ENCODE data around the gene JCAD.
A peak's percentile ranks its signal among the peaks of the same experiment; 100 is the strongest.

Gene JCAD

GRCh38 chr10:30091136-30091535, 31.8 kb upstream of the JCAD start:
- Mint-ChIP-seq H3K36me3 (ENCODE audit: low read depth) (no peaks in the 10 kb centered on the region), H3K4me1 (ENCODE audit: low read depth) (no peaks in the 10 kb centered on the region), H3K9me3 (no peaks in the 10 kb centered on the region), H3K27me3 (peaks cover 6% of the 10 kb centered on the region), H3K4me3 (no peak overlapping the region), H3K27ac (no peak overlapping the region)
- intact Hi-C loops (cut with micrococcal nuclease) = no loop called here

DNA sequence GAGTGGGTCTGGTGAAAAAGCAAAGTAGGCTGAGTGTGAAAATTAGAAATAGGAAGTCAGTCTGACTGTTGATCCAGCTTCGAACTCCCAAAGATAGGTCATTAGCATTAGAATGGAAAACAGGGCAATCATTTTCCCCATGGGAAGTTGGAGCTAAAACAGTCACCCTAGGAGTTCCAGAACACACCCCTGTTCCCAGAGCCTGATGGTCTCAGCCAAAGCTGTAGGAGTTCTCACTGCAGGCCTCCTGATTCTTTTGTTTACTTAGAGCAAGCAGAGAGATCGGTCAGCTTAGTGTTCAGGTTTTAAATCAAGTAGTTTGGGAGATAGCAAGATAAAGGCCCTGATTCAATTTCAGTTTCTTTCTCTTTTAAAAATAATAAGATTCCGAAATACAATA, 28.8 kb upstream of the JCAD start:
- no peak overlapping the region for H3K4me3 Mint-ChIP-seq
- intact Hi-C loops (cut with micrococcal nuclease) = no loop called here
- peaks cover 6% of the 10 kb centered on the region for H3K27me3 Mint-ChIP-seq
- H3K36me3 Mint-ChIP-seq (ENCODE audit: low read depth) = no peaks in the 10 kb centered on the region
- no peaks in the 10 kb centered on the region for H3K4me1 Mint-ChIP-seq (ENCODE audit: low read depth)
- H3K27ac Mint-ChIP-seq = no peak overlapping the region
- no peaks in the 10 kb centered on the region for H3K9me3 Mint-ChIP-seq

GRCh38 chr10:30083934-30084333, 24.5 kb upstream of the JCAD start:
- Mint-ChIP-seq H3K9me3 (no peaks in the 10 kb centered on the region), H3K27ac (no peak overlapping the region), H3K4me3 (no peak overlapping the region), H3K4me1 (ENCODE audit: low read depth) (no peaks in the 10 kb centered on the region), H3K27me3 (peaks cover 8% of the 10 kb centered on the region), H3K36me3 (ENCODE audit: low read depth) (no peaks in the 10 kb centered on the region)
- intact Hi-C loops (cut with micrococcal nuclease) = no loop called here

GRCh38 chr10:30081182-30081581, 21.8 kb upstream of the JCAD start:
- no peaks in the 10 kb centered on the region for H3K36me3 Mint-ChIP-seq (ENCODE audit: low read depth)
- peaks cover 5% of the 10 kb centered on the region for H3K27me3 Mint-ChIP-seq
- intact Hi-C loops (cut with micrococcal nuclease) = no loop called here
- no peak overlapping the region for H3K4me3 Mint-ChIP-seq
- H3K4me1 Mint-ChIP-seq (ENCODE audit: low read depth) = no peaks in the 10 kb centered on the region
- no peak overlapping the region for H3K27ac Mint-ChIP-seq
- no peaks in the 10 kb centered on the region for H3K9me3 Mint-ChIP-seq

DNA sequence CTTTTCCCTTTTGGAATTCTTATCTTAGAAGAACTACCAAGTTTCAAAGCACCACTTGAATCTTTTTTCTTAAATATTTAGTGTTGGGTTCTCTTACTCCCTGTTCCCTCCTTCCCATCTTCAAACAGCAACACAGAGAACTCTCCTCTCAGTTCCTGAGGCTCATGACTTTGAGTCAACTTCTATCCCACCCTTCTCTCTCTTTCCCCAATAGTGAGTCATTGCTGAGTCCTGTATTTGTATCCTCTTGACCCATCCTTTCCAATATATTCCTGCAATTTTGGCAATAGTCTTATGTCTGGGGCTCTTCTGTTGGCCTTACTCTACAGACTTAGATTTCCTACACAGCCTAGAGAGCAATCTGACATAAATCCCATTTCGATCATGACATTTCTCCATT, 20.8 kb upstream of the JCAD start:
- H3K36me3 Mint-ChIP-seq (ENCODE audit: low read depth) = no peaks in the 10 kb centered on the region
- intact Hi-C loops (cut with micrococcal nuclease) = no loop called here
- no peaks in the 10 kb centered on the region for H3K4me1 Mint-ChIP-seq (ENCODE audit: low read depth)
- no peaks in the 10 kb centered on the region for H3K9me3 Mint-ChIP-seq
- H3K27me3 Mint-ChIP-seq = peaks cover 2% of the 10 kb centered on the region
- H3K4me3 Mint-ChIP-seq = no peak overlapping the region
- no peak overlapping the region for H3K27ac Mint-ChIP-seq

GRCh38 chr10:30079408-30079807, 20.0 kb upstream of the JCAD start:
- Mint-ChIP-seq H3K4me3 (no peak overlapping the region), H3K27ac (no peak overlapping the region), H3K9me3 (no peaks in the 10 kb centered on the region), H3K4me1 (ENCODE audit: low read depth) (no peaks in the 10 kb centered on the region), H3K36me3 (ENCODE audit: low read depth) (no peaks in the 10 kb centered on the region), H3K27me3 (peaks cover 2% of the 10 kb centered on the region)
- intact Hi-C loops (cut with micrococcal nuclease) = no loop called here

- intact Hi-C loops (cut with micrococcal nuclease) = no loop called here
- H3K27me3 Mint-ChIP-seq = no peaks in the 10 kb centered on the region
- H3K27ac Mint-ChIP-seq = no peak overlapping the region
- no peaks in the 10 kb centered on the region for H3K36me3 Mint-ChIP-seq (ENCODE audit: low read depth)
- H3K4me3 Mint-ChIP-seq = no peak overlapping the region
- no peaks in the 10 kb centered on the region for H3K4me1 Mint-ChIP-seq (ENCODE audit: low read depth)
- H3K9me3 Mint-ChIP-seq = no peaks in the 10 kb centered on the region
Observed at GRCh38 chr10:30075481-30075880, 16.1 kb upstream of the JCAD start.

GRCh38 chr10:30074933-30075332, 15.5 kb upstream of the JCAD start:
- Mint-ChIP-seq H3K36me3 (ENCODE audit: low read depth) (no peaks in the 10 kb centered on the region), H3K27ac (no peak overlapping the region), H3K4me3 (no peak overlapping the region), H3K27me3 (no peaks in the 10 kb centered on the region), H3K9me3 (no peaks in the 10 kb centered on the region), H3K4me1 (ENCODE audit: low read depth) (no peaks in the 10 kb centered on the region)
- intact Hi-C loops (cut with micrococcal nuclease) = no loop called here

DNA sequence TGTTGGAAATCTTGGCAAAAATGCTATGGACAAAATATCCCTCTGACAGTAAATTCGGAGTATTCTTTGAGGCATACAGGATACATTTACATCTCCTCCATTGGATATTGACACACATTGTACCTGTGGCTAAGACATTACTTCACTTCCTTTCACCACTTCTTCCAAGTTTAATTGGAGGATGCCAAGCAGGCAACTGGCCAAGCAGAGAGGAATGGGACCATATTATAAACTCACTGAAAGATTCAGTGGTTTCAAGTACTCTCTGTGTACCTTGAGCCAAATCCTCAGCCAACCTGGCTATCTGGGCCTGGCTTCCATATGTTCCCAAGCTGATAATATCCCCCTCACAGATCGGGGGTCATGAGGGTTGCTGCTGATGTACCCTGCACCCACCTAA, 14.7 kb upstream of the JCAD start:
- intact Hi-C loops (cut with micrococcal nuclease) = no loop called here
- Mint-ChIP-seq H3K4me3 (no peak overlapping the region), H3K36me3 (ENCODE audit: low read depth) (no peaks in the 10 kb centered on the region), H3K4me1 (ENCODE audit: low read depth) (no peaks in the 10 kb centered on the region), H3K27me3 (no peaks in the 10 kb centered on the region), H3K9me3 (no peaks in the 10 kb centered on the region), H3K27ac (no peak overlapping the region)

DNA sequence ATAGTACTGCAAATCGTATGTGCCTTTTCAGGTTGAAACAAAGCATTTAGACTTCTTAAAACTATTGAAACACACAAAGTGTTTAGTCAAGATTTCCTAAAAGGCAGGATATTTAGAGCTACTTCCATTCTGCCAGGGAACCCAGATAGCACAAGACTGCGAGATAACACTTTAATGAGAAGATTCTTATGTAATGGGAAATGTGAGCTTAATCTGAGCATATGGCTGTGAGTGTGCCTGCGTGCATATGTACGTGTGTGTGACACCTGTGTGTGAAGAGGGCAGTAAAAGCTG, 14.3 kb upstream of the JCAD start:
- H3K9me3 Mint-ChIP-seq = no peaks in the 10 kb centered on the region
- H3K27ac Mint-ChIP-seq = no peak overlapping the region
- H3K4me3 Mint-ChIP-seq = no peak overlapping the region
- H3K4me1 Mint-ChIP-seq (ENCODE audit: low read depth) = no peaks in the 10 kb centered on the region
- intact Hi-C loops (cut with micrococcal nuclease) = no loop called here
- no peaks in the 10 kb centered on the region for H3K27me3 Mint-ChIP-seq
- H3K36me3 Mint-ChIP-seq (ENCODE audit: low read depth) = no peaks in the 10 kb centered on the region

DNA sequence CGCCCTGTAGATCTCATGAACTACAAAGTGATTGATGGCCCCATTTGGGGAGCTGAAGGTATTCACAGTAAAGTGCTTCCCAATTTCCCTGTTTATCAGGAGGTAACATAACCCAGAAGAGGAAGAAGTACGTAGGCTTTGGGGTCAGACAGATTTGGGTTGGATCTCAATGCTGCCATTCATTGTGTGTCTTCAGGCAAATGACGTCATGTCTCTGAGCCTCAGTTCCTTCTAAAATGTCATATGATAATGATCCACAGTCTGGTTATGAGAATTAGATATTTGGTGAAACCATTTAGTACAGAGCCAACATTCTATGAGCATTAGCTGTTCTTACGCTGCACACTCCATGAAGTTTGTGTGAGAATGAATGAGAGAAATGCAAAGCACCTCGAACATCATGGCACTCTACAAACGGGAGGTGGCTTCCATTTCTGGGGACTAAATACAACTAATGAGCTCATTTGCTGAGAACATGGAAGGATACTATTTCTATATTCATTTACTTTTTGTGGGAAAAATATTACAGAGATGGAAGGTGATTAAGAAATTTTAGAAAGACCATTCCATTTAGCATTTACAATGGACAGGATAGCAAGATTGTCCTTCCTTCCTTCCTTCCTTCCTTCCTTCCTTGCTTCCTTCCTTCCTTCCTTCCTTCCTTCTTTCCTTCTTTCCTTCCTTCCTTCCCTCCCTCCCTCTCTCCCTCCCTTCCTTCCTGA, 13.8 kb upstream of the JCAD start:
- Mint-ChIP-seq H3K9me3 (no peaks in the 10 kb centered on the region), H3K27ac (no peak overlapping the region), H3K27me3 (no peaks in the 10 kb centered on the region)

DNA sequence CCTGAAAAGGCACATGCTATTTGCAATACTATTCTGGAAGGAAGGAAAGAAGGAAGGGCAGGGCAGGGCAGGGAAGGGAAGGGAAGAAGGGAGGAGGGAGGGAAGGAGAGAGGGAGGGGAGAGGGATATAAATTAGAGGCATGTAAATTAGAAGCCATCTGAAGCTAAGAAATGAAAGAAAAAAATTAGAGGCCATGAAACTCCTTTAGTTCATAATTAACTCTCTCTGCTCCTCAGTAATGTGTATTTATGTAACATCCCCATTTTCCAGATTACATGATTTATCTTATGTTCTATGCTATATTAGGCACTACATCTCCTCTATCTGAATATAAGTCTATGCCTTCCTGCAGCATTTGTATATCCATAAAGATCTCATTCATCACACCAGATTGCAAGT, 12.7 kb upstream of the JCAD start:
- Mint-ChIP-seq H3K27ac (no peak overlapping the region), H3K9me3 (no peaks in the 10 kb centered on the region), H3K36me3 (ENCODE audit: low read depth) (no peaks in the 10 kb centered on the region), H3K27me3 (no peaks in the 10 kb centered on the region), H3K4me3 (no peak overlapping the region), H3K4me1 (ENCODE audit: low read depth) (no peaks in the 10 kb centered on the region)
- intact Hi-C loops (cut with micrococcal nuclease) = no loop called here

More for the DNA sequence above, 13.8 kb upstream of the JCAD start:
- Mint-ChIP-seq H3K4me3 (no peak overlapping the region), H3K36me3 (ENCODE audit: low read depth) (no peaks in the 10 kb centered on the region), H3K4me1 (ENCODE audit: low read depth) (no peaks in the 10 kb centered on the region)
- intact Hi-C loops (cut with micrococcal nuclease) = no loop called here

DNA sequence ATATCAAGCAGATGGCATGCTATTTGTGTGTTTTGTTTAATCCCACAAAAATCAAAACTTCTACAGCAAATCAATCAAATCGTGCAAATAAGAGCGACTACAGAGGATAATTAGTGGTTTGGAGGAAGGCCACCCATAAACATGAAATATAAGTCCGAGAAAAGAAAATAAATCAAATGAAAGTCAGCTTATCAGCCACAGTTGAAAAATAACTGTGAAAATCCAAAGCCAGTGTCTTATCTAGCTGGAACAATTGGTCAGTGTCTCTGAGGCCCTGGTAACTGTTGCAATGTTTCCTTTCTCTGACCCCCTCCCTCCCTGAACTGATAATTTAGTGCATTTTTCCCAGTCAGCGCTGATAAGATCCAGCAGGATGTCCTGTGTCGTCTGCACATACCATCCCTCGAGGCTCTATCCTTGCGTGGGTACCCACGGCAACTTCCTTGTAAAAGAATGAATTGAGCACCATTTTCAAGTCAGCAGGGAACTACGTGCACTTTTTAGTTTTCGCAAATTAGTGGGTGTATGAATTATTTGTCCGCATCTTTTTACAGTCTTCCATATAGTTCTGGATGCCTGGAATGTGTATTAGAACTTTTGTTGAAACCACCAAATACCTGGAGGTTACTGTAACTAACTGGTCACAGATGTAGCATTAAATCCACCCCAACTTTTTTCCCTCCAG, 10.8 kb upstream of the JCAD start:
- Mint-ChIP-seq H3K4me3 (no peak overlapping the region), H3K27ac (no peak overlapping the region), H3K9me3 (no peaks in the 10 kb centered on the region), H3K36me3 (ENCODE audit: low read depth) (no peaks in the 10 kb centered on the region), H3K4me1 (ENCODE audit: low read depth) (no peaks in the 10 kb centered on the region), H3K27me3 (no peaks in the 10 kb centered on the region)
- intact Hi-C loops (cut with micrococcal nuclease) = no loop called here

DNA sequence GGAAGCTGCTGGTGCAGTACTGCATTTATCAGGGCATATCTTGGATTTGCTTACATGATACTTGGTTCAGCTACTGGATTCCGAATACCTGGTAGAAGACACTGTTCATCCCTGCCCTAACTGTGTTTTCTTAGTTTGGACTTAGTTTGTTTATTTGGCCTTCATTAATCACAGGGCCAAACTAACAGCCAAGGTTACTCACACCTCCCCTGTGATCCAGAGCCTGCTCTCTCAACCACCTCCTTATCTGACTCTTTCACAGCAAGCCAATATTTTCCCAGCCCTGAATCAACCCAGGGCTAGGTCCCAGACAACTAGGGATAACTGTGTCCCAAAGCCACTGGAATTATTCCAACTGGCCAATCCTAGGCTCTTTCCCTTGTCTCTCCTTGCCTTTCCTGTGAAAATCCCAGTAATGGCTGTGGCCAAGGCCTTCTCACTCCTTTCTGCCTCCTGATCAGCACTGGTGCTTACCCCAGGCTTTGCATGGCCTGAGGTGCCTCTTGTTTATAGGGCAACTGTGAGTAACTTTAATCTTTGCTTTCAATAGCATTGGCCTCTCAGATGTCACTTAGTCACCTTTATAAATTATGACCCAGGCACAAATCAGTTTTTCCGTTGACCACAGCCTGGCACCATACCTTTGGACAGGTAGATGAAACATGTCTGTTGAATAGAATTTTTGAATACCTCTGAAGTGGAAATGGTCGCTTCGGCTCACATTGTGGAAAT, 9.3 kb upstream of the JCAD start:
- peaks cover 6% of the 10 kb centered on the region for H3K27me3 Mint-ChIP-seq
- no peak overlapping the region for H3K4me3 Mint-ChIP-seq
- intact Hi-C loops (cut with micrococcal nuclease) = no loop called here
- H3K36me3 Mint-ChIP-seq (ENCODE audit: low read depth) = no peaks in the 10 kb centered on the region
- H3K4me1 Mint-ChIP-seq (ENCODE audit: low read depth) = no peaks in the 10 kb centered on the region
- H3K27ac Mint-ChIP-seq = peak overlapping the region; percentile 18
- H3K9me3 Mint-ChIP-seq = no peaks in the 10 kb centered on the region

Data from dendritic cell treated with granulocyte-macrophage colony-stimulating factor and Interleukin-4, amounts not matched to agents 40 ng/mL and 50 ng/mL, for 4 days (primary cell).